NCI-H128 (cell line): ENCODE data around the gene CSNK1G3.
"Not testable (repeated sequence)": the region's sequence is repeated elsewhere in the genome, so short reads cannot be mapped to it uniquely, and the experiment has no call there.

Experiments
- DNase-seq: peaks from one replicate; lab custom pipeline; 2025; ENCODE audit not compliant: unreplicated experiment; lab: John Stamatoyannopoulos, UW

The CSNK1G3 gene

DNA sequence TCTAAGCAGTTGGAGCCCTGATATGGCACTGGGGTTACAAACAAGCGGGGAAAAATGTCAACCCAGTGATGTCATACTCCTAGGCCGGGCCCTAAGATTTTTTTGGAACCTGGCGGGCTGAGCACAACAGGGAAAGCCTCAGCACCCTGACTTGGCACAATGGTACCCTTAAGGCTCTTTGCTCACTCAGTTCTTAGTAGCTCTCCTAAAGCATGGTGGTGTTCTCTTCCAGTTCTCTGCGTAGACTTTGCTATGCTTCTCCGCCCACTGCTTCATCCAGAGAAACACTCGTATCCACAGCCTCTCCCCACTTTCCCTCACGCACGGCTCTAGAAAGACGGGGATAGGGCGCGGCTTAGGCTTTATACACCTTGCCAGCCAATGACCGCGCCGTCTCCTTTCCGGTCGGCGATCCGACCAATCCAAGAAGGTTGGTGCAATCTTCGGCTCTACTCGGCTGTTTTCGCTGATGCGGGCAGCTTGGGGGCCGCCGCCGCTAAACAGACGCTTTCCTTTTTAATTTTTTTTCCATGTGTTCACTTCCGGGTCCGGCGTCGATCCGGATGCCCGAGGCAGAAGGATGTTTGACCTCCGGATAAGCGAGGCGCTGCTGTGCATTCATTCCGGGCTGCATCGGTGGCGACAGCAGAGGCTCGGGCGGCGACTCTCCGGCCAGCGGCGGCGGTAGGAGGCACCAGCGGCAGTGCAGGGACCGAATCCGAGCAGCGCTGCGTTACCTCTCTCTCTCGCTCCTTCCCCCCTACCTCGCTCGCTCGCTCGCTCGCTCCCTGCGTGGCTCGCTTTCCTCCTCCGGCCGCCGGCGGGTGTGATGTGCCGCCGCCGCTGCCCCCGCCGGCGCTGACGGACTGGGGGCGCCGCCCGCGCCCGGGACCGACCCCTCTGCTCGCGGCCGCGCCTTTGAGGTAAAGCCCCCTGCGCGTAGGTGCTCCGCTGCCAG lies at the start of gene CSNK1G3:
Gene CSNK1G3, plus strand, starts transcription at position 530 of the 958 bp plus-strand sequence. CDS start 33,487 bp downstream, outside the sequence.
- DNase-seq = peak; percentile 75

DNA sequence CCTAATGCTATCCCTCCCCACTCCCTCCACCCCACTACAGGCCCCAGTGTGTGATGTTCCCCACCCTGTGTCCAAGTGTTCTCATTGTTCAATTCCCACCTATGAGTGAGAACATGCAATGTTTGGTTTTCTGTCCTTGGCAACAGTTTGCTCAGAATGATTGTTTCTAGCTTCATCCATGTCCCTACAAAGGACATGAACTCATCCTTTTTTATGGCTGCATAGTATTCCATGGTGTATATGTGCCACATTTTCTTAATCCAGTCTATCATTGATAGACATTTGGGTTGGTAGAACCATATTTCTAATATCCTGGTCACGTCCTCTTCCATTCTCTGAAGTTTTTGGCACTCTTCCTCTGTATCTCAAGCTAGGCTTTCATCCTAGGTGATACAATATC lies 45.1 kb upstream of the CSNK1G3 start:
- DNase-seq = not testable (repeated sequence)

DNA sequence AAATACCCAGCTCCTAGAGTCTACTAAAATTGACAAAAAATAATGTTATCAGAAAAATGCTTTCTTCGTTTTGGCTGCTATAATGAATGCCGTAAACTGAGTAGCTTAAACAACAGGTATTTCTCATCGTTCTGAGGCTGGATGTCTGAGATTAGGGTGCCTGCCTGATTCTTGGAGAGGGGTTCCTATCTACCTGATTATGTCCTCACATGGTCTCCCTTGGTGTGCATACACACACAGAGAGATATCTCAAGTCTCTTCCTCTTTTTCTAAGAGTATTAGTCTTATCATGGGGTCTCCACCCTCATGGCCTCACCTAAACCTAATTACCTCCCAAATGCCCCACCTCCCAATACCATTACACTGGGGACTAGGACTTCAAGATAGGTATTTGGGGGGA lies 40.6 kb upstream of the CSNK1G3 start:
- DNase-seq = no peak

DNA sequence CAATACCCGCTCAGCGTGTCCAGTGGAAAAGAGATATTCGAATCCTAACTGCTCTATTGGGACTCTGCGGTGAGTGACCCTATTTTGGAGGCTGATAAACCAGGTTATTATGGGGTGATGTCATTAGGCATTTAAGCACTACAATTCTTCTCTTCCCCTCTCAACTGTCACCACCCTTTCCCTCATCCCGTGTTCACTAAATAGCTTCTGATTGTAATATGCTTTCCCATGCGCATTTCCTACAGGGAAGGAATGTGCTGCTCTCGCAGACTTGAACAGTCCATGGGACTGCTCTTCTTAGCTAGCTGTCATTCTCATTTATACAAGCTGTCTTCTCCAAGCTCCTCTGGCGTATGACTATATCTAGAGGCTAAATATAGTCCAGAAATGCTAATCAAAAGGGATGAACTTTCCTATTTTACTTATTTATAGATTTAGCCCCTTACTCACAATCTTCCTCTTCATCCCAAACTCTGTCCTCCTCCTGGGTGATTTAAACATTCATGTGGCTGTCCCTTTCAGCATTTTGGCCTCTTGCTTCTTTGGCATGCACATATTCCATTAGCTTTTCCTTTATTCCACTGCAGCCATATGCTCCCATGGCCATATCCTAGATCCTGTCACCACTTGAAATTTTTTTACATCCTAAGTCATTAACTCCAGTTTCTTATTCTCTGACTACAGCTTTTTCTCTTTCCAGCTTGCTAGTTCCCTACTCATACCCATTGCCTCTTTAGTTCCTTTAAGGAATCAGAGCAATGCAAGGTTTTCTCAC lies 39.6 kb upstream of the CSNK1G3 start:
- DNase-seq = no peak

DNA sequence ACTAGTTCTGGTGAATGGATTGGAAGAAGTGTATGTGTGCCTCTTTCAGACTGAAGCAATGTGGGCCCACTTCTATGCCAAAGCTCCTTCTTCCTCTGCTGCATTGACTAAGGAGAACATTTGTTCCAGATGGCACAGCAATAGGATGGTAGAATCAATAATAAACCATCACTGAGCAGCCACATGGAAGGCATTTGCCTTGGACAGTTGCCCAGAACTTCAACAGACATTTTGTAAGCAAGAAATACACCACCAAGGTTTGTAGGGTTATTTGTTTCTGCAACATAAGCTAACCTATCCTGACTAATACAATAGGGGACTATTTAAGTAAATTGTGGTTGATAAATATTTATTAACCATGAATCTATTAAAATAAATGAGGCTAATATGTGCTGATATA lies 37.7 kb upstream of the CSNK1G3 start:
- DNase-seq = no peak

DNA sequence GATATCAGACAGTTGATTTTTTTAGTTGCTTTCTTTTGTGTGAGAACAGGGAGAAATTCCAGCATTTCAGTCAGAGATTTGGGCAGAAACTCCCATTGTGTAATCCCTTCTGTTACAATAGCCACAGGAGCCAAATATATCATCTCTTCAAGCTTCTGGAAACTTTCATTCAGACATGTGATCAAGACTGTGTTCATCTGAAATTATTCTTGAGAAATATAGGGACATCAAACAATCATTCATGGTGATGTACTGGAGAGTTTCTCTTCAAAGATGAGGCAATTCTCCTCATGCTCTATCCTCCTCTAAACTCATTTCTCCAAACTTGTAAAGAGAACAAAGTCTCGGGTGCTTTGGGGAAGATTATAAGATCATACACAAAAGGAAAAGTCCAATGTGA lies 35.2 kb upstream of the CSNK1G3 start:
- no peak for DNase-seq

DNA sequence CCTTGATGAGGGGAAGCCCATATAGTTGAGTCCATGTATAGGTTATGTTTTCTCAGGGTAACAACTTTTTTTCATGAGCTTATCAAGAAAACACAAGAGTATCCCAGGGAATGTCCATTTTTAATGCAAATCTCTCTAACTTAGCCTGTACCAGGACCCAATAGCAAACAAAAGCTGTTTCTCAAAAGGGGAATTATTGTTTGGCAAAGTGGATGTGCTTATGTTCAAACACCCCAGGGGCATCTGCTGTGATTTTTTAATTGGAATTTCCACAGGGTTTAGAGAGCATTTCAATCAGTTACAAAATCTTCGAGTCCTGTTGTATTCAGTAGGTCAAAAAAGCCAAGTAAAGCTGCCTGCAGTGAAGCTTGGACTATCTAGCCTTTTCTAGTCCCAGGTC lies 33.4 kb upstream of the CSNK1G3 start:
- no peak for DNase-seq

DNA sequence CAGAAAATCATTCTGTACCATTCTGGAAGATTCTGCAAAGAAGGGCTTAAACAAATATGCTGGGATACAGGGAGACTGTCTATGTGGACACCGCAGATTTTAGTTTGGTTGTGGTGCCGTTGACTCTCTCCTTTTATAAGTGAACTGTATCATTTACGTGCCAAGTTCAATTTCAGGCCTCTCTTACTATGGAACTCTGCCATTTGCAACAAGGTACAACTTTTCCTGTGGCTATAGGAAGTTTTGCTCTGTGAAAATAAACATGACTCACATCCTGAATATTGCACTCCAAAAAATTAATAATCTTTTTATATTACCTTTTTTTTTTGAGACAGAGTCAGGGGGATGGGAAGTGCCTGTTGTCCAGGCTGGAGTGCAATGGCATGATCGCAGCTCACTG lies 29.7 kb upstream of the CSNK1G3 start:
- DNase-seq = no peak

DNA sequence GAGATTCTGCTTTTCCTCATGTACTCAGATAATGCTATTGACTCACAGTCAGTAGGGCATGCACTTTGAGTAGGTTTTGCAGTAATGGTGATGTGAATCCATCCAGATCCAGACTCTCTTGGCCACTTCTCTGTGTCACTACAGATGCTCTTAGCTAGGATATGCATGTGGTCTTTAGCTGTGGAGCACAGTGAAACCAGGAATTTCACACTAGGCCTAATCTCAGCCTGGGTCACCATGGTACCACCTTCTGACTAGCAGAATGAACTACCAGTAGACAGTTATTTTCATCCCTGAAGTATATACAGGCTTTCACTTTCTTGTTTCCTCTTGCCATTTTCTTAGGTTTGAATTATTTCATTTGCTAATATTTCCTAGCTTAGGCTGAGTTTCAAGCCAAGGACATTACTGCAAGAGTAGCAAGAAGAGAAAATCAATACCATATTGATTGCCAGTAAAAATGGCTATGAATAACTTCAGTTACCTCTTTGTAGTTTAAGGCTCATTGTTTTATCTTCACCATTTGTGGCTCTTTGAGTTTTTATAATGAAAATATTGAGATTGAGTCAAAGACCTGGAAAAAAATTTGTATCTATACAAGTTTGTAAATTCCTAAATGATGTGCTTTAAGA lies 28.4 kb upstream of the CSNK1G3 start:
- DNase-seq = no peak

DNA sequence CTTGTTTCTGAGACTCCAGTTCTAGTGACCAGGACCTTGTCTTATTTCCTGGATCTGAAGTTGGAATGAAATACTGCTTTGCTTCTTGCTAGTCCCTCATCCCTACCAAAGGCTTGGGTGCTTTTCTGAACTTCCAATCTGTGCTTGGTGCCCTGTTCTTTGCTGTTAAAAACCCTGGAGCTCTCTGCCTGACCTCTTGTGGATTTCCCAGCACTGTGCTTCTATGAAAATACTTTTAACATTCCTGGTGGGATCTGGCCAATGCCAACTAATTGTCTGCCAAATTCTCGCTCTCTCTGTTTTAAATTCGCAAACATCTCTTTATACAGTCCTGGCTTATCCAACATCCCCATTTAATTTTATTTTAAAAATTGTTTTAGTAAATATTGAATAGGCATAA lies 26.7 kb upstream of the CSNK1G3 start:
- no peak for DNase-seq

DNA sequence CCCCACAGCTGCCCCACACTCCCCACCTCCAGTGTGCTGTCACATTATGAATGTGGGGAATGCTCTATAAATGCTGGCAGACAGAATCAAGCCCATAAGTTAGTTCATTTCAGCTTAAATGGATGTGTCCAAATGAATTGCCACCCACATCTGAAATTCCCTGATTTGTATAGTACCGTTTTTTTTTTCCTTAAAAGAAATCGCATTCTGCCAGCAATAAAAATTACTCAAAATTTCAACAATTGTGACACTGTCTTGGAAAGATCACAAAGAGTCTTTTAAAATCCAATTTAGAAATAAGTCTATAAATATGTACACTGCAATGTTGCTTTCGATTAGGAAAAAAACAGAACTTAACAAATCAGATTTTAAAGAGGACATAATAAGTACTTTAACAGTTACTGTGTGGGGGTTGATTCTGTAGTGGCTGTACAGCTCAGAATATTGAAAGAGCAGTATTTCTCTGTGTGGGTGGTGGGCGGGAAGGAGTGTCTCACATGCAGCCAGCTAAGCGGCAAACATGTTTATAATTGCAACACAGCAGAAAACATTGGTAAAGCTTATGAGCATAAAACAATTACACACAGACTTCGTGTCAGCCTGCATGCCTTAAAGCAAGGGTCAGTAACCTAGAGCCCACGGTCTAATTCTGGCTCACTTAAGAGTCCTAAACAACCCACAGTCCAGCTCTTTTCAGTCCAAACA lies 24.9 kb upstream of the CSNK1G3 start:
- DNase-seq = no peak

DNA sequence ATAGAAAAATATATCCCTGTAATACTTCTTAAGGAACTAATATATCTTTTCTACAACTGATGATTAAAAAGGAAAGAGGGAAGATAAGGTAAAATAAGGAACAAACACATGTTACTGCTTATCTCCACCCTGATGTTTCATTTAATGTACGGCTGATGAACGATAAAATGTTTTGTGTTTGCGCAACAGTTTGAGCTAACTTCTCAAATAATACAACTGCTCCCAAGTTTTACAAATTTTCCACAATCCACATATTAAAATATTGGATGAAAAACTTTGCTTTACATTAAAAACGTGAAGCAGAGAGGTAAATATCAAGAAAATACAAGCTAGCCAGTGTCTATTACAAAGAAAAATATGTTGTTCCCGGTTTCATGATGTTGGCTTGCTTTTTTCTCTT lies 21.0 kb upstream of the CSNK1G3 start:
- no peak for DNase-seq

DNA sequence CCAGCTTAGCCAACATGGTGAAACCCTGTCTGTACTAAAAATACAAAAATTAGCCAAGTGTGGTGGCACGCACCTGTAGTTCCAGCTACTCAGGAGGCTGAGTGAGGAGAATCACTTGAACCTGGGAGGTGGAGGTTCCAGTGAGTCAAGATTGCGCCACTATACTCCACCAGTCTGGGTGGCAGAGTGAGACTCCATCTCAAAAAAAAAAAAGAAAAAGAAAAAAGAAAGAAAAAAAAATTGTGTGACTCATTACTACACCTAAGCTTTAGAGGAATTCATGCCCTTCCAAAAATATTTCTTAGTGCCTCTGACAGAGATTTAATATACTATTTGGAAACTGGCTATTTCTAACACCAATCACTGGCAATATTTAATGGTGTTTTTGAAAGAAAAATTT lies 16.8 kb upstream of the CSNK1G3 start:
- not testable (repeated sequence) for DNase-seq

DNA sequence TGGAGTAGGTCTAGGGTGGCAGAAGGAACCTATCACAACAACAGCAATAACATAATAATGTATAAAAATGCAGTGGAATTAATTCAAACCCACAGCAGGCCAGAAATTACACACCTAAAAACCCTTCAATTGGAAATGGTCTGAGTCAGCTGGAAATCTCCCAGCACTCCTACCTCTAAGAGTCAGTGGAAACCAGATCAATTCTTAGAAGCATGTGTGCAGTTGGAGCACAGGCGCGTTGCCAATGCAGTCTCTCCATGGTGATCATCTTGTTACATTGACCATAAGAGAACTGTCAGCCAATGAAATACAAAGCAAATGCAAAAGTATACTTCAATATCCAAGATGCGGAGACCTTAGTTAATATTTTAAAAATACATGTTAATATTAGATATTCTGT lies 15.1 kb upstream of the CSNK1G3 start:
- DNase-seq = no peak

DNA sequence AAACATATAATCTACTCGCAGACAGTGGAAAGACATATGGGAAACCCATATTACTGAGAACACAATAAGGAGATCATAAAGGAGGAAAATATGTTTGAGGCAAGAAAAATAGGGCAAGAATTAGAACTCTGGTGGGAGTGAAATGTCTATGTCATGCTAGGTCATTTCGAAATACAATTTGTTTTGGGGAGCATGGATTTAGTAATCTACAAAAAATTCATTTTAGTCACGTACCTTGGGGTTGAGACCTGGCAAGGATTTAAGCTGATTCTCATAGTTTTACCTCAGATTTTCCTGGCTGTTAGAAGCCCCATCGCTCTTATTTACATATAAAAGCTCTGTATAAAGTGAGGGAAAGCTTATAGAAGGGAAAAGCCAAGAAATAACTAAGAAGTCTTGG lies 11.5 kb upstream of the CSNK1G3 start:
- no peak for DNase-seq

DNA sequence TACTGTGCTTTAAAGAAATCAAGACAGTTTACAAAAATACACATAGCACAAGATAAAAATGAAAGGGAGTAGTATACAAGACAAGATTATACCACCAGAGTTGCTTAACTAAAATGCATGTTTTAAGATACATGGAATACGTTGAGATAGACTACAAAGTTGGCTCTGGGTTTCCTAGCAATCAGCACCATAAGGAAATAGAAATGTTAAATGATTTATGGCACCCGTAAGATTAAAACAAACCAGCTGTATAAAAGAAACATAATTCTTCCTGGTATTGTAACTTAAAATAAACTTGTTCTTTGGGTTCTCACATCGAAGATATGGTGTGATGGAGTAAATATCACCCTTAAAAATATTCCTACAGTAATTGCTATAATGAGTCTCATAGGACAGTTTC lies 9.9 kb upstream of the CSNK1G3 start:
- no peak for DNase-seq

DNA sequence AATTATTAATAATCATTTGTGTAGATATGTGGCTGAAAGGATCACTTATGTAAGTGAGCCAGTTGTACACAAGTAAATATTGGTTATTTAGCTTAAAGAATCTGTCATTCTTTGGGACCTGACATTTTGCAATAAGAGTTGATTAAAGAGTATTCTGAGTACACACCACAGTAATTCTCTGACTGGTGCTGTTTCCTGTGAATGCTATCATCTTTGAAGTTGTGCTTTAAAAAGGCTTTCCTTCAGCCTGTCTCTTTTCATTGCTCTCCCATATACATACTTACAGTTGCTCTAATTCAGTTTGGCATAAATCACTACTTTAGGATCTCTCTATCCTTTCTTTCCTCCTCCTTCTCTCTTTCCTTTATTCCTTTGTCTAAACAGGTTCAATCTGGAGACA lies 8.7 kb upstream of the CSNK1G3 start:
- no peak for DNase-seq

DNA sequence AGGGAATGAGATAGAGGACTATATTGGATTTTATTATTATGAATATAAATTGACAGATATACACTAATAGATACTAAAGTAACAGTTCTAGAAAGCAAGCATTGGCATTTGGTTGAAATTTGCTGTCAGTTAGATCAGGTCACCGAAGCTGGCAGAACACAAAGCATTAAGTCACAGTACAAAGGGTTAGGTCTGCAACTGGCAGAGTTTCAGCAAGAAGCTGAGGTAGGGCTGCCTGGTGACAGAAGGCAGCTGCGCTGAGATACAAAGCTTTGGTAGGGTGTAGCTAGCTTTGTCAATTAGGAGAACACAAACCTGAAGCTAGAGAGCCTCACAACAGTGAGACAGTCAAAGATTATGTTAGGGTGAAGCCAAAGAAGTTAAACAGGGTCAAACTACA lies 6.3 kb upstream of the CSNK1G3 start:
- no peak for DNase-seq

DNA sequence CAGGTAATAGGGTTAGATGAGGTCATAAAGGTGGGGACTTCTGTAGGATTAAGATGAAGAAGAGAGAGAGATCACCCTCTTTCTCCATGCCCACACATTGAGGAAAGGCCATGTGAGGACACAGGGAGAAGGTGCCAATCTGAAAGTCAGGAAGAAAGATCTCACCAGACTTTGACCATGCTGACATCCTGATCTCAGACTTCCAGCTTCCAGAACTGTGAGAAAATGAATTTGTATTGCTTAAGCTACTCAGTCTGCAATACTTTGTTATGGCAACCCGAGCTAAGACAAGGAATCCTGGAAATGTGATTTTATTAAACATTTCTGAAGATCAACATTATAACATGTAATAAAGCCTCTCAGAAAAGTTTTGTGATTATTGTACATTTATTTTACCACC lies 3.5 kb upstream of the CSNK1G3 start:
- DNase-seq = no peak

DNA sequence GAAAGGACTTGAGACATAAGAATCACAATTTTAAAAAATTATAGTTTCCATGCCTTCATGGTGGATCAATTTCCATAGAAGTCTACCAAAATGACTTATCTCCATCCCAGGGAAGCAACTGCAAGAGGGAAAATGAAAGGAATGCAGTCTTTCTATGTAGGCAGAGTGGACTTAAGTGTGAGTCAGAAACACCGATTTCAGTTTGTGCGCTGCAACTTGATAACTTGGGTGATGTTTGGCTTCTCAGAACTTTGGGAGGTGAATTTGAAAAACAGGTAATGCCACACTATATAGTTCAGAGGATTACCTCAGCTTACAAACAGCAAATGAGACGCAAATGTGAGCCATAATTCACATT lies 708 bp upstream of the CSNK1G3 start:
- DNase-seq = no peak
